Lung (tissue), 12 donors: ENCODE measurements around the gene USP32. TPM values are rescaled to one million over a fixed set of nuclear protein-coding genes. Genes with fewer than 3 reads are reported as not detected.

ENCODE experiments used
- ATAC-seq: fragments of 200-7000 bp; cut with Tn5 transposase; one replicate; pipeline ENCODE4 v1.9.1; 2020; ENCODE audit warnings: moderate number of reproducible peaks; ENCODE audit not compliant: insufficient read depth, low FRiP score
- DNase-seq, 3 donors: peaks; one replicate each; pipeline ENCODE4 v3.0.0-alpha.2; 2013 to 2017
- H3K27ac ChIP-seq, 2 donors: one replicate each; pipeline ENCODE4 v1.5.1; 2013; ENCODE audit warnings: mild to moderate bottlenecking in 2 of 2, moderate library complexity in 2 of 2, control low read depth in 1 of 2, inconsistent platforms in 1 of 2, low read depth in 1 of 2, low read length in 1 of 2
- H3K27me3 ChIP-seq, 3 donors: one replicate each; pipeline ENCODE4 v1.5.1; 2013; ENCODE audit warnings: low read length in 2 of 3; ENCODE audit not compliant: control insufficient read depth in 3 of 3, insufficient read depth in 3 of 3
- H3K36me3 ChIP-seq, 4 donors: one replicate each; pipeline ENCODE4 v1.5.1; 2013; ENCODE audit warnings: low read length in 4 of 4, mild to moderate bottlenecking in 1 of 4, moderate library complexity in 1 of 4; ENCODE audit not compliant: control insufficient read depth in 4 of 4, insufficient read depth in 4 of 4
- H3K4me1 ChIP-seq, 5 donors: one replicate each; pipeline ENCODE4 v1.5.1; 2013; ENCODE audit warnings: low read length in 5 of 5, mild to moderate bottlenecking in 2 of 5, moderate library complexity in 1 of 5; ENCODE audit not compliant: control insufficient read depth in 5 of 5, insufficient read depth in 5 of 5
- H3K4me3 ChIP-seq: one replicate; pipeline ENCODE4 v1.5.1; 2013; ENCODE audit warnings: mild to moderate bottlenecking, control low read depth, moderate library complexity
- H3K9ac ChIP-seq, 2 donors: one replicate each; pipeline ENCODE4 v1.5.1; 2013; ENCODE audit warnings: low read length in 2 of 2, control low read depth in 1 of 2; ENCODE audit not compliant: insufficient read depth in 1 of 2
- H3K9me3 ChIP-seq, 4 donors: one replicate each; pipeline ENCODE4 v1.5.1; 2013; ENCODE audit warnings: low read length in 3 of 4, mild to moderate bottlenecking in 1 of 4, moderate library complexity in 1 of 4; ENCODE audit not compliant: control insufficient read depth in 4 of 4, insufficient read depth in 3 of 4
- CTCF ChIP-seq: IDR thresholded peaks from 2 replicates; pipeline ENCODE4 v1.5.1; 2012; ENCODE audit warnings: mild to moderate bottlenecking; ENCODE audit errors: control extremely low read depth, extremely low read depth
- WGBS, 2 donors: extraction: QIAGEN DNeasy Blood & Tissue Kit; methylation state at CpG; one replicate each; pipeline ENCODE4 v1.1.7; 2013; 5-methylcytosine and 5-hydroxymethylcytosine counted together
- polyA plus RNA-seq, 2 donors: library from polyadenylated mRNA; stranded (reverse); fragments of 200-250 nt; gene quantifications; one replicate each; pipeline ENCODE4 v1.2.1, GENCODE V29; 2013
- total RNA-seq, 2 donors: library from RNA; depleted of rRNA in 1 of 2; stranded (reverse); fragments of >200 nt in 1 of 2; gene quantifications; one replicate each; pipeline ENCODE4 v1.2.1, GENCODE V29; 2014 to 2021
- donor health status: control.
- donor health status: control.
- donor health status: Bipolar disorder and iron deficiency.
- donor health status: healthy.
- donor health status: DM: yes; HTN: yes; CAD: no.

USP32 gene
- total and polyA plus RNA-seq, 4 donors = 18.2 to 96.6 (median 51.1) TPM

DNA sequence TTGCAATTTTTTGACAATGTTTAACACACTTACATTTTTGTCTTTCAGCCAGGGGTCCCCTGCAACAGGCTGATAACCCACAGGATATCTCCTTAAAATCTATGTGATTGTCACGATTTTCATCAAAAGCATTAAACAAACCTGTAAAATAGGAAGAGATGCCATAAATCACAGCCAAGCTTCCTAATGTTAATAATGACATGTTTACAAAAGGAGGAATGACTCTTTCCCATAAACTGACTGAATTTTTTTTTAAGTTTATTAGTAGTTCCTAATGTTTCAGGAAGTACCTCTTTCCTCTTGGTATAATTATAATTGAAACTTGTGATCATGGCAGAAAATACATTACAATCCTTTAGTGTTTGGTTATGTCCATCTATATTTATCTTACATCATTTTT, 122.5 kb downstream of the USP32 start:
- Histone ChIP-seq H3K4me1 (no peaks in the 10 kb centered on the region), H3K27me3 (no peaks in the 10 kb centered on the region), H3K9me3 (no peaks in the 10 kb centered on the region), H3K36me3 (peaks cover 0 to 5% (median 3%) of the 10 kb centered on the region in 4 donors), H3K9ac (no peak overlapping the region), H3K27ac (no peak overlapping the region), H3K4me3 (no peak overlapping the region)
- DNase-seq (no peak), ATAC-seq (no peak)
- no peak for TF ChIP-seq CTCF
- WGBS, 2 donors = 33 to 56% methylated on average over 1 of the region's 1 CpG

- no peak for TF ChIP-seq CTCF
- Histone ChIP-seq H3K9ac (no peak overlapping the region), H3K27ac (no peak overlapping the region), H3K4me3 (no peak overlapping the region), H3K36me3 (peaks cover 0 to 11% (median 5%) of the 10 kb centered on the region in 4 donors), H3K4me1 (no peaks in the 10 kb centered on the region), H3K9me3 (no peaks in the 10 kb centered on the region), H3K27me3 (no peaks in the 10 kb centered on the region)
- no peak for ATAC-seq
- 98 to 100% methylated on average over 1 of the region's 1 CpG for WGBS, 2 donors
- DNase-seq = no peak
Observed at GRCh38 chr17:60260540-60260939, 131.4 kb downstream of the USP32 start.

DNA sequence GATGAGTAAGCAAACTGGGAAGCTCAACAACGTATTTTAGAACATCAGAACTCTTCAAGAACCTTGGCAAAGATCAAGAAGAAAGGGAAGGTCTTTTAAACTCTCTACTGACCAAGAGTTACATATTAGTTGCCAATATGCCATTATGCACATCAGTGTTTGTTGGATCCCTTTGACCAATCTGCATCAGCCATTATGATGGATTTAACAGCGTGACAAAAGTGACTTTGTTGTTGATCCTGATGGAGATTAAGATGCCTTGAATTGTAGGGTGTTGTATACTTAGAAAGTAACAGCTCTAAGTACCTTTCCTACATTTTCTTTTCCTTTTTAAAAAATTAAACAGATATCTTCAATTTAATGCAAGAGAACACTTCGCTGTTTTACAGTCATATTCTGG, 133.6 kb downstream of the USP32 start:
- H3K27me3 ChIP-seq = no peaks in the 10 kb centered on the region
- no peak overlapping the region for H3K4me3 ChIP-seq
- peaks cover 0 to 9% (median 5%) of the 10 kb centered on the region in 4 donors for H3K36me3 ChIP-seq
- ATAC-seq (no peak), DNase-seq (no peak)
- no peak for TF ChIP-seq CTCF
- no peaks in the 10 kb centered on the region for H3K9me3 ChIP-seq
- 94 to 95% methylated on average over 3 of the region's 3 CpGs for WGBS, 2 donors
- H3K27ac ChIP-seq = no peak overlapping the region
- no peaks in the 10 kb centered on the region for H3K4me1 ChIP-seq
- no peak overlapping the region for H3K9ac ChIP-seq

GRCh38 chr17:60256174-60256573, 135.8 kb downstream of the USP32 start:
- H3K27ac ChIP-seq = no peak overlapping the region
- no peaks in the 10 kb centered on the region for H3K9me3 ChIP-seq
- no peaks in the 10 kb centered on the region for H3K4me1 ChIP-seq
- peaks cover 0 to 10% (median 6%) of the 10 kb centered on the region in 4 donors for H3K36me3 ChIP-seq
- no peak overlapping the region for H3K4me3 ChIP-seq
- ATAC-seq (no peak), DNase-seq (no peak)
- H3K27me3 ChIP-seq = no peaks in the 10 kb centered on the region
- TF ChIP-seq CTCF = no peak
- H3K9ac ChIP-seq = no peak overlapping the region
